Osteoblast (primary cell): Measurements from ENCODE around the gene MAP3K9. TPM values are rescaled to one million over a fixed set of nuclear protein-coding genes. Genes with fewer than 3 reads are reported as not detected.

Experiments used
- DNase-seq: peaks from one replicate; pipeline ENCODE4 v3.0.0; 2011; ENCODE audit warnings: low spot score, mixed read lengths; ENCODE audit not compliant: insufficient read length; ENCODE audit errors: missing footprints
- H2AFZ ChIP-seq: 2 replicates; pipeline ENCODE4 v1.6.0; 2011; ENCODE audit warnings: mild to moderate bottlenecking, low read length
- H3K27ac ChIP-seq: 2 replicates; pipeline ENCODE4 v1.5.1; 2011; ENCODE audit warnings: mild to moderate bottlenecking, low read depth, low read length, moderate library complexity
- H3K27me3 ChIP-seq: 2 replicates; pipeline ENCODE4 v1.6.0; 2012; ENCODE audit warnings: mild to moderate bottlenecking, control low read depth, inconsistent platforms, low read length, moderate library complexity; ENCODE audit not compliant: insufficient read depth
- H3K36me3 ChIP-seq: 2 replicates; pipeline ENCODE4 v1.5.1; 2011; ENCODE audit warnings: mild to moderate bottlenecking, low read length, control low read depth, moderate library complexity; ENCODE audit not compliant: insufficient read depth
- H3K4me1 ChIP-seq: 2 replicates; pipeline ENCODE4 v1.5.1; 2011; ENCODE audit warnings: mild to moderate bottlenecking, low read length, control low read depth, moderate library complexity; ENCODE audit not compliant: insufficient read depth
- H3K4me2 ChIP-seq: 2 replicates; pipeline ENCODE4 v1.6.0; 2011; ENCODE audit warnings: mild to moderate bottlenecking, low read length; ENCODE audit not compliant: insufficient read depth
- H3K4me3 ChIP-seq: fragments of 200-600 bp; sonication (generic); 3 replicates; pipeline ENCODE4 v1.5.1; 2012; ENCODE audit warnings: mild to moderate bottlenecking, low read length, inconsistent platforms; ENCODE audit not compliant: insufficient read depth
- H3K79me2 ChIP-seq: 2 replicates; pipeline ENCODE4 v1.6.0; 2012; ENCODE audit warnings: mild to moderate bottlenecking, low read length, control low read depth, inconsistent platforms; ENCODE audit not compliant: insufficient read depth
- H3K9me3 ChIP-seq: 2 replicates; pipeline ENCODE4 v1.5.1; 2011; ENCODE audit warnings: low read depth, low read length, control low read depth
- H4K20me1 ChIP-seq: 2 replicates; pipeline ENCODE4 v1.6.0; 2012; ENCODE audit warnings: mild to moderate bottlenecking, low read length, control low read depth; ENCODE audit not compliant: insufficient read depth
- CTCF ChIP-seq: IDR thresholded peaks from 2 replicates; pipeline ENCODE4 v1.5.1; 2011; ENCODE audit warnings: mild to moderate bottlenecking, low read depth, low read length, moderate library complexity; ENCODE audit errors: extremely low read depth
- total RNA-seq: library from RNA; depleted of rRNA; stranded (reverse); fragments of >200 nt; gene quantifications from 2 replicates; pipeline ENCODE4 v1.2.3, GENCODE V29; 2012

MAP3K9 gene
- total RNA-seq = under 0.01 TPM in 2 replicates

DNA sequence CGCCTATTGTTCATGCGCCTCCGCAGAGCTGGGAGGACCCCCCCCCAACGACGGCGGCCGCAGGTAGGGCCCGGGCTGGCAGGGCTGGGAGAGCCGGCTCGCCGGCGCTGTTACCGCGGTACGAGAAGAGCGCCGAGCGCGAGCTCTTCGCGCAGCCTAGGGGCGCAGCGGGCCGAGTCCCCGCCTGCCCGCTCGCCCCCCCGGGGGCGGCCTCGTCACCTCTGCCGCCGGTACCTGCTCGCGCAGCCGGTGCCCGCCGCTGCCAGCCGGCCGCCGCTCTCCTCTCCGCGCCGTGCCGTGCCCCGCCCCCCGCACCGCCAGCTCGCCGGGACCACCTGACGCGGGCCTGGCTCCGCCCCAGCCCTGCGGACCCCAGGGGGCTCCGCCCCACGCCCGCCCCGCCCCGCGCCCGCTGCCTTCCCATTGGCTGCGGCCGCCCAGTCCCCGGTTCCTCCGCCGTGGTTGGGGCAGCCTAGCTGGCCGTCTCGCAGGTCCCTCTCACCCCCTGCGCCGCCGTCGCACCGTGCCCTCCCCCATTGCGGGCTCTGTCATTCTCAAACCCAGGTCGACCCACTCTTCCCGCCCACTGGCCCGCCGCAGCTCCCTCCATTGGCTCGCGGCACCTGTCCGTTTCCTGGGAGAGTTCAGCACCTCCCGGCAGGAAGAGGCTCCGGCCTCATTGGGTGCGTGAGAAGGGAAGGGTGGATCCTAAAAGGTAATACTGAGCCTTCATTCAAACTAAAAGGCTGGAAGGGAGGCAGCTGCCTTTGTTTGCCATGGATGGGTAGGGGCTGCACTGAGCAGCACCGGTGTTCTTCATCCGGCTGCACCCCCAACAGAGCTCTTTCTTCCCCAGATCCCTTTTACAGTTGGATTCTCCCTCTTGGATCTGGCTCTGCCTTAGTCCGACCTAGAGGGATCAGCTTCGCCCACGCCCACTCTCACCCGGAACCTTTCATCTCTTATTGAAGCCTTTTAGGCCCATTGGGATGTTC lies at the start of gene MAP3K9:
Gene MAP3K9 (minus strand): TSS at position 289 of the 995 bp plus-strand sequence. CDS start 342 bp downstream, outside the sequence.
- Histone ChIP-seq H3K9me3 (no peaks in the 10 kb centered on the region), H3K36me3 (no peaks in the 10 kb centered on the region), H3K27me3 (peaks cover 55% of the 10 kb centered on the region), H2AFZ (no peak within 1 kb of the TSS), H3K27ac (no peak within 1 kb of the TSS), H3K4me1 (peaks cover 3% of the 10 kb centered on the region), H3K79me2 (no peaks in the 10 kb centered on the region), H3K4me3 (peak within 1 kb of the TSS; percentile 60), H3K4me2 (peak within 1 kb of the TSS; percentile 71), H4K20me1 (no peaks in the 10 kb centered on the region)
- DNase-seq = peak; percentile 91
- TF ChIP-seq CTCF = no peak

DNA sequence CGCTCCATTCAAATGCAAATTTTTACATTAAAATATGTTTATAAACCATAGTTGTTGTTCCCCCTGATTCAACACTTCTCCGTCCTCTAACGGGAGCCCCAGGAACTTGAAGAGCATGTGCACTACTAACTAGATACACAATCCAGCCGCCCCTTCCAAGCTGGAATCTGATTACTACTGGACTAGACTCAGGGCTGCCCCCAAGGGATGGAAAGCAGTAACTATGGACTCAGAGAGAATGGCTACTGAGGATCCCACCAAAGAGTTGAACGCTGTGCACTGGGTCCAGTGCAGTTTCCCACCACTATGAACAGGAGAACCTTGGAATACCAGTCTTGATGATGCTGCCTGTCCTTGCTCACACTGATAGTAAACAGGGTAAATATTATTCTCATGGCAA lies 49.3 kb upstream of the MAP3K9 start:
- H3K79me2 ChIP-seq = no peaks in the 10 kb centered on the region
- no peak for TF ChIP-seq CTCF
- H3K4me3 ChIP-seq = no peak overlapping the region
- no peak overlapping the region for H3K27ac ChIP-seq
- H3K36me3 ChIP-seq = no peaks in the 10 kb centered on the region
- peaks cover 3% of the 10 kb centered on the region for H3K27me3 ChIP-seq
- no peak overlapping the region for H3K4me2 ChIP-seq
- H3K4me1 ChIP-seq = peaks cover 12% of the 10 kb centered on the region
- H3K9me3 ChIP-seq = no peaks in the 10 kb centered on the region
- H2AFZ ChIP-seq = no peak overlapping the region
- no peak for DNase-seq
- no peaks in the 10 kb centered on the region for H4K20me1 ChIP-seq

- Histone ChIP-seq H2AFZ (no peak overlapping the region), H3K27ac (peak overlapping the region; percentile 9), H3K4me2 (no peak overlapping the region)
Observed at GRCh38 chr14:70857496-70857890, 48.2 kb upstream of the MAP3K9 start.

More at GRCh38 chr14:70857496-70857890, 48.2 kb upstream of the MAP3K9 start:
- H3K79me2 ChIP-seq = no peaks in the 10 kb centered on the region
- DNase-seq = no peak
- H4K20me1 ChIP-seq = no peaks in the 10 kb centered on the region
- peaks cover 3% of the 10 kb centered on the region for H3K27me3 ChIP-seq
- peaks cover 12% of the 10 kb centered on the region for H3K4me1 ChIP-seq
- H3K4me3 ChIP-seq = no peak overlapping the region
- no peak for TF ChIP-seq CTCF
- H3K9me3 ChIP-seq = no peaks in the 10 kb centered on the region
- no peaks in the 10 kb centered on the region for H3K36me3 ChIP-seq
